RWPE2 (cell line): ENCODE measurements around the gene ZFYVE28.

Experiments
- ATAC-seq: fragments of 200-7000 bp; cut with Tn5 transposase; 3 replicates; pipeline ENCODE4 v1.9.1; 2021; ENCODE audit warnings: low read depth
- DNase-seq: peaks from one replicate; pipeline ENCODE4 v3.0.0-alpha.2; 2020; ENCODE audit warnings: low spot score
- H3K27ac ChIP-seq: fragments of 450-650 bp; 2 replicates; pipeline ENCODE4 v1.5.1; 2017; ENCODE audit warnings: mild to moderate bottlenecking; ENCODE audit not compliant: poor library complexity, severe bottlenecking
- H3K27me3 ChIP-seq: fragments of 250-450 bp; sonication (Bioruptor Pico); 2 replicates; pipeline ENCODE4 v1.5.1; 2021; ENCODE audit warnings: mild to moderate bottlenecking, moderate library complexity; ENCODE audit not compliant: insufficient read depth, poor library complexity, severe bottlenecking
- H3K36me3 ChIP-seq: fragments of 250-450 bp; sonication (Bioruptor Pico); 2 replicates; pipeline ENCODE4 v1.5.1; 2020; ENCODE audit warnings: low read depth, mild to moderate bottlenecking, moderate library complexity
- H3K4me1 ChIP-seq: fragments of 250-450 bp; sonication (Bioruptor Pico); 2 replicates; pipeline ENCODE4 v1.5.1; 2021; ENCODE audit warnings: mild to moderate bottlenecking, moderate library complexity; ENCODE audit not compliant: insufficient read depth, poor library complexity, severe bottlenecking
- H3K4me3 ChIP-seq: fragments of 250-450 bp; sonication (Bioruptor Pico); 2 replicates; pipeline ENCODE4 v1.5.1; 2021; ENCODE audit warnings: mild to moderate bottlenecking, moderate library complexity; ENCODE audit not compliant: severe bottlenecking
- H3K9me3 ChIP-seq: fragments of 250-450 bp; sonication (Bioruptor Pico); 2 replicates; pipeline ENCODE4 v1.5.1; 2021; ENCODE audit warnings: mild to moderate bottlenecking, moderate library complexity; ENCODE audit not compliant: severe bottlenecking
- CTCF ChIP-seq: fragments of 450-650 bp; IDR thresholded peaks from one replicate; pipeline ENCODE4 v1.5.1; 2017; ENCODE audit warnings: mild to moderate bottlenecking, moderate library complexity; ENCODE audit not compliant: poor library complexity, severe bottlenecking

ZFYVE28 gene

GRCh38 chr4:2388429-2389182, 29.8 kb downstream of the ZFYVE28 start:
- DNase-seq, result no peak
- Histone ChIP-seq H3K27ac (no peak overlapping the region), H3K4me1 (peaks cover 3% of the 10 kb centered on the region), H3K9me3 (no peaks in the 10 kb centered on the region), H3K27me3 (no peaks in the 10 kb centered on the region), H3K36me3 (no peaks in the 10 kb centered on the region), H3K4me3 (no peak overlapping the region)
- TF ChIP-seq CTCF, result no peak
- no peak for ATAC-seq

DNA sequence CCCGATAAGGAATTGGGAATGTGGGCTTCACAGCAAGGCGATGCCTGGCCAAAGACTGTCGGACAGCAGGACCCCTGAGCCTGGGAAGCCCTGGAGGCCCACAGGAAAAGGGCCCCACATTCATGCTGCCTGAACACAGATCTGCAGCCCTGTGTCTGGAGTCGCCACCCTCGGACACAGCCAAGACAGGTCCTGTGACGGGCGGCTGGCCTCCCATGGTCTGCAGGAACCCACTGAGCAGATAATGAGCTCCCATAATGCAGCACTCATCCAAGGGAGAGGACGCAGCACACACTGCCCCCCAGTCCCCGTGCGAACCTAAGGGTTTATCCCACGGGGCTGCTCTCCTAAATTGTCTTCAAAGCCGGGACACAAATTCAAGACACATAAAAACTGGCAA, 30.6 kb downstream of the ZFYVE28 start:
- ATAC-seq (no peak), DNase-seq (no peak)
- Histone ChIP-seq H3K4me3 (no peak overlapping the region), H3K27me3 (no peaks in the 10 kb centered on the region), H3K9me3 (no peaks in the 10 kb centered on the region), H3K27ac (no peak overlapping the region), H3K4me1 (no peaks in the 10 kb centered on the region), H3K36me3 (no peaks in the 10 kb centered on the region)
- no peak for TF ChIP-seq CTCF

GRCh38 chr4:2387218-2387617, 31.2 kb downstream of the ZFYVE28 start:
- DNase-seq (no peak), ATAC-seq (no peak)
- Histone ChIP-seq H3K36me3 (no peaks in the 10 kb centered on the region), H3K9me3 (no peaks in the 10 kb centered on the region), H3K27ac (no peak overlapping the region), H3K4me1 (no peaks in the 10 kb centered on the region), H3K27me3 (no peaks in the 10 kb centered on the region), H3K4me3 (no peak overlapping the region)
- no peak for TF ChIP-seq CTCF

GRCh38 chr4:2386717-2387116, 31.7 kb downstream of the ZFYVE28 start:
- no peak for ATAC-seq
- H3K9me3 ChIP-seq, result no peaks in the 10 kb centered on the region
- H3K27ac ChIP-seq, result no peak overlapping the region
- H3K27me3 ChIP-seq, result no peaks in the 10 kb centered on the region
- H3K4me3 ChIP-seq, result no peak overlapping the region
- H3K4me1 ChIP-seq, result no peaks in the 10 kb centered on the region
- no peak for TF ChIP-seq CTCF
- H3K36me3 ChIP-seq, result no peaks in the 10 kb centered on the region
- no peak for DNase-seq

- Histone ChIP-seq H3K9me3 (no peaks in the 10 kb centered on the region), H3K27me3 (no peaks in the 10 kb centered on the region), H3K4me3 (no peak overlapping the region), H3K36me3 (no peaks in the 10 kb centered on the region), H3K27ac (no peak overlapping the region), H3K4me1 (no peaks in the 10 kb centered on the region)
- DNase-seq (no peak), ATAC-seq (no peak)
- TF ChIP-seq CTCF, result no peak
These were observed 32.9 kb downstream of the ZFYVE28 start for GRCh38 chr4:2385516-2385915.
